H1 (cell line): ENCODE measurements around the gene RASGEF1C. TPM values are rescaled to one million over a fixed set of nuclear protein-coding genes. Genes with fewer than 3 reads are reported as not detected.

Experiments
- CTCF ChIA-PET: fragments of 300-600 bp; sonication (Branson Sonifier 250); formaldehyde crosslinking; loops from one replicate; lab custom pipeline; 2021; ENCODE audit not compliant: partially characterized antibody; lab: Charles Lee
- POLR2A ChIA-PET: fragments of 300-600 bp; sonication (Branson Sonifier 250); formaldehyde crosslinking; loops from one replicate; lab custom pipeline; 2021; ENCODE audit warnings: inconsistent platforms; ENCODE audit not compliant: partially characterized antibody; lab: Charles Lee
- DNase-seq, 2 experiments: peaks; one replicate each; pipeline versions ENCODE4 v3.0.0 to v3.0.0-alpha.2; 2010 to 2022; ENCODE audit warnings: low spot score in 2 of 2, low read depth in 1 of 2, mixed read lengths in 1 of 2
- FAIRE-seq: peaks from 2 replicates; lab custom pipeline; 2011; peaks lifted over from hg19 to GRCh38; lab: Jason Lieb, UNC
- H2AFZ ChIP-seq: 2 replicates; pipeline ENCODE4 v1.8.1; 2012; ENCODE audit warnings: low read length, inconsistent platforms
- H2AK5ac ChIP-seq: 2 replicates; pipeline ENCODE4 v1.6.1; 2013; ENCODE audit warnings: low read depth, low read length
- H2BK120ac ChIP-seq: replicated peaks from 2 replicates; pipeline ENCODE3; 2013; ENCODE audit warnings: low read depth, low read length, inconsistent platforms
- H2BK12ac ChIP-seq: 2 replicates; pipeline ENCODE4 v1.6.1; 2013; ENCODE audit warnings: low read depth, low read length
- H2BK15ac ChIP-seq: 2 replicates; pipeline ENCODE4 v1.6.1; 2013; ENCODE audit warnings: low read length
- H2BK20ac ChIP-seq: 2 replicates; pipeline ENCODE4 v1.6.1; 2013; ENCODE audit warnings: low read length
- H2BK5ac ChIP-seq: 2 replicates; pipeline ENCODE4 v1.6.1; 2013; ENCODE audit warnings: low read depth, low read length
- H3K14ac ChIP-seq: 2 replicates; pipeline ENCODE4 v1.6.1; 2013; ENCODE audit warnings: inconsistent platforms; ENCODE audit not compliant: insufficient read length
- H3K18ac ChIP-seq: 2 replicates; pipeline ENCODE4 v1.6.1; 2013; ENCODE audit warnings: low read length; ENCODE audit errors: extremely low read depth
- H3K23ac ChIP-seq: 2 replicates; pipeline ENCODE4 v1.6.1; 2013; ENCODE audit warnings: inconsistent platforms; ENCODE audit not compliant: insufficient read length
- H3K23me2 ChIP-seq: 2 replicates; pipeline ENCODE4 v1.6.1; 2013; ENCODE audit warnings: low read depth, low read length
- H3K27ac ChIP-seq: 2 replicates; pipeline ENCODE4 v1.6.1; 2011; ENCODE audit warnings: low read depth, low read length, inconsistent platforms
- H3K27me3 ChIP-seq, 4 experiments: replicated peaks in 1 of 4; 1 replicate in 1 of 4; 2 replicates in 3 of 4; pipeline versions ENCODE4 v1.6.1 to v1.8.1; 2011 to 2013; ENCODE audit warnings: low read length in 3 of 4, mild to moderate bottlenecking in 3 of 4, inconsistent platforms in 2 of 4, mixed read lengths in 2 of 4, moderate library complexity in 1 of 4; ENCODE audit not compliant: control insufficient read depth in 3 of 4, insufficient read depth in 3 of 4; ENCODE audit errors: extremely low read depth in 1 of 4
- H3K36me3 ChIP-seq, 4 experiments: 2 replicates each; pipeline versions ENCODE4 v1.6.1 to v1.8.1; 2011 to 2013; ENCODE audit warnings: mild to moderate bottlenecking in 4 of 4, low read length in 3 of 4, moderate library complexity in 2 of 4, control low read depth in 1 of 4, inconsistent platforms in 1 of 4; ENCODE audit not compliant: insufficient read depth in 4 of 4, control insufficient read depth in 2 of 4
- H3K4ac ChIP-seq: replicated peaks from 2 replicates; pipeline ENCODE3; 2013; ENCODE audit warnings: low read length, low read depth, mixed read lengths, inconsistent platforms; ENCODE audit not compliant: insufficient read length
- H3K4me1 ChIP-seq, 4 experiments: replicated peaks in 1 of 4; 1 replicate in 1 of 4; 2 replicates in 3 of 4; pipeline versions ENCODE4 v1.6.1 to v1.8.1; 2011 to 2013; ENCODE audit warnings: low read length in 3 of 4, inconsistent platforms in 2 of 4, mixed read lengths in 1 of 4; ENCODE audit not compliant: insufficient read depth in 4 of 4, control insufficient read depth in 3 of 4
- H3K4me2 ChIP-seq, 2 experiments: 2 replicates each; pipeline versions ENCODE4 v1.6.1 to v1.8.1; 2011 to 2013; ENCODE audit warnings: low read depth in 2 of 2, low read length in 2 of 2, control low read depth in 1 of 2, inconsistent platforms in 1 of 2, mild to moderate bottlenecking in 1 of 2; ENCODE audit not compliant: insufficient read depth in 1 of 2
- H3K4me3 ChIP-seq, 4 experiments: fragments of 200-600, 300-600 bp in 1 of 4; sonication (generic), shearing (Covaris generic), sonication (Bioruptor Twin) in 1 of 4; 2 replicates each; pipeline versions ENCODE4 v1.5.1 to v1.8.1; 2011 to 2016; ENCODE audit warnings: low read length in 4 of 4, low read depth in 3 of 4, control low read depth in 2 of 4, inconsistent platforms in 2 of 4, mild to moderate bottlenecking in 2 of 4, mixed read lengths in 1 of 4, moderate library complexity in 1 of 4; ENCODE audit not compliant: insufficient read depth in 2 of 4; ENCODE audit errors: extremely low read depth in 1 of 4
- H3K56ac ChIP-seq: replicated peaks from 2 replicates; pipeline ENCODE3; 2013; ENCODE audit warnings: low read depth, mild to moderate bottlenecking, mixed read lengths, low read length, inconsistent platforms; ENCODE audit not compliant: insufficient read length
- H3K79me1 ChIP-seq: 2 replicates; pipeline ENCODE4 v1.6.1; 2013; ENCODE audit warnings: low read depth, low read length, control low read depth
- H3K79me2 ChIP-seq, 2 experiments: 2 replicates each; pipeline versions ENCODE4 v1.6.1 to v1.8.1; 2012 to 2013; ENCODE audit warnings: low read length in 2 of 2, mild to moderate bottlenecking in 2 of 2, inconsistent platforms in 1 of 2; ENCODE audit not compliant: insufficient read depth in 2 of 2, control insufficient read depth in 1 of 2
- H3K9ac ChIP-seq, 4 experiments: replicated peaks in 1 of 4; 1 replicate in 1 of 4; 2 replicates in 3 of 4; pipeline versions ENCODE4 v1.6.1 to v1.8.1; 2011 to 2013; ENCODE audit warnings: low read depth in 3 of 4, low read length in 3 of 4, control low read depth in 2 of 4, mild to moderate bottlenecking in 2 of 4, moderate library complexity in 2 of 4, inconsistent platforms in 1 of 4; ENCODE audit errors: extremely low read depth in 1 of 4
- H3K9me3 ChIP-seq, 2 experiments: 2 replicates each; pipeline versions ENCODE4 v1.6.1 to v1.8.1; 2012 to 2013; ENCODE audit warnings: mild to moderate bottlenecking in 2 of 2, moderate library complexity in 2 of 2, control low read depth in 1 of 2, inconsistent platforms in 1 of 2, low read depth in 1 of 2, low read length in 1 of 2, mixed read lengths in 1 of 2; ENCODE audit not compliant: insufficient read depth in 2 of 2
- H4K20me1 ChIP-seq, 2 experiments: replicated peaks in 1 of 2; 2 replicates each; pipeline versions ENCODE3 to v1.8.1; 2011 to 2013; ENCODE audit warnings: inconsistent platforms in 2 of 2, low read length in 2 of 2, mild to moderate bottlenecking in 1 of 2; ENCODE audit not compliant: insufficient read depth in 2 of 2, control insufficient read depth in 1 of 2
- H4K5ac ChIP-seq: 2 replicates; pipeline ENCODE4 v1.6.1; 2013; ENCODE audit warnings: low read length, low read depth, mixed read lengths, inconsistent platforms; ENCODE audit not compliant: insufficient read length
- H4K8ac ChIP-seq: 2 replicates; pipeline ENCODE4 v1.8.0; 2013; ENCODE audit warnings: mild to moderate bottlenecking, moderate library complexity, low read length, inconsistent platforms; ENCODE audit not compliant: insufficient read depth; ENCODE audit errors: extremely low read depth
- H4K91ac ChIP-seq: replicated peaks from 2 replicates; pipeline ENCODE3; 2013; ENCODE audit warnings: low read length, mixed read lengths, inconsistent platforms; ENCODE audit not compliant: insufficient read length
- KDM4A ChIP-seq: IDR thresholded peaks from one replicate; pipeline ENCODE4 v1.7.1; 2012; ENCODE audit warnings: low read depth, mild to moderate bottlenecking, moderate library complexity, low read length, inconsistent platforms; ENCODE audit not compliant: severe bottlenecking
- RNF2 ChIP-seq: fragments of 200-900, 300-1000 bp; sonication (generic); IDR thresholded peaks from 2 replicates; pipeline ENCODE4 v1.7.1; 2016; ENCODE audit warnings: borderline replicate concordance, low read depth, mild to moderate bottlenecking, antibody characterized with exemption, low read length; ENCODE audit not compliant: poor library complexity, severe bottlenecking; ENCODE audit errors: missing control alignments
- SIN3A ChIP-seq, 2 experiments: IDR thresholded peaks in 1 of 2; conservative IDR thresholded peaks in 1 of 2; 2 replicates each; pipeline ENCODE4 v1.6.1; 2011 to 2012; ENCODE audit warnings: low read length in 2 of 2, improper control_type of control experiment in 1 of 2, low read depth in 1 of 2, mild to moderate bottlenecking in 1 of 2
- SIRT6 ChIP-seq: IDR thresholded peaks from one replicate; pipeline ENCODE4 v1.7.1; 2012; ENCODE audit warnings: low read length, inconsistent platforms
- SP1 ChIP-seq: IDR thresholded peaks from 2 replicates; pipeline ENCODE4 v1.6.1; 2011; ENCODE audit warnings: low read depth, low read length
- TAF1 ChIP-seq: IDR thresholded peaks from 2 replicates; pipeline ENCODE4 v1.6.1; 2011; ENCODE audit warnings: mild to moderate bottlenecking, low read depth, low read length
- TBP ChIP-seq: IDR thresholded peaks from 2 replicates; pipeline ENCODE4 v1.6.1; 2011; ENCODE audit warnings: low read depth, low read length, improper control_type of control experiment
- TCF12 ChIP-seq: IDR thresholded peaks from 2 replicates; pipeline ENCODE4 v1.6.1; 2011; ENCODE audit warnings: low read depth, mild to moderate bottlenecking, low read length
- WGBS, 2 experiments: shearing (Covaris generic) in 1 of 2; methylation state at CpG; one replicate each; pipeline versions ENCODE4 v1.1.6 to v1.1.7; 2013 to 2015; ENCODE audit warnings: low lambda C conversion rate in 2 of 2, mixed read lengths in 2 of 2, inconsistent platforms in 1 of 2, low coverage in 1 of 2, missing lambda C conversion rate in 1 of 2; ENCODE audit not compliant: insufficient replicate concordance in 2 of 2, insufficient coverage in 1 of 2, insufficient read length in 1 of 2; ENCODE audit errors: extremely low coverage in 1 of 2, missing lambda C conversion rate in 1 of 2; 5-methylcytosine and 5-hydroxymethylcytosine counted together
- polyA plus RNA-seq, 7 experiments: library from polyadenylated mRNA; depleted of rRNA in 3 of 7; stranded (reverse) in 5 of 7; unstranded in 2 of 7; fragments of >200 nt in 5 of 7; fragments of 200-250 nt in 2 of 7; gene quantifications; 1 replicate in 5 of 7; 2 replicates in 1 of 7; 4 replicates in 1 of 7; pipeline versions ENCODE4 v1.2.1 to v1.2.3, GENCODE V29; 2011 to 2013; ENCODE audit warnings: missing spikeins in 2 of 7, mixed read lengths in 2 of 7
- total RNA-seq: library from RNA; stranded (reverse); fragmentation: NEBNext Ultra II Directional; extraction: Animal tissue kit (Norgen Biotek cat#: 25700); gene quantifications from 2 replicates; pipeline ENCODE4 v1.2.1, GENCODE V29; 2021
- TF ChIP-seq, protein P1 (sequence below): IDR thresholded peaks from 2 replicates; pipeline ENCODE4 v1.6.1; 2012; ENCODE audit warnings: inconsistent platforms

Gene RASGEF1C
- total and polyA plus RNA-seq, 2 of the 8 experiments (the other 6 are each of a cell fraction or from before 2014, with no cell fraction given) = 0.26 to 0.61 TPM

DNA sequence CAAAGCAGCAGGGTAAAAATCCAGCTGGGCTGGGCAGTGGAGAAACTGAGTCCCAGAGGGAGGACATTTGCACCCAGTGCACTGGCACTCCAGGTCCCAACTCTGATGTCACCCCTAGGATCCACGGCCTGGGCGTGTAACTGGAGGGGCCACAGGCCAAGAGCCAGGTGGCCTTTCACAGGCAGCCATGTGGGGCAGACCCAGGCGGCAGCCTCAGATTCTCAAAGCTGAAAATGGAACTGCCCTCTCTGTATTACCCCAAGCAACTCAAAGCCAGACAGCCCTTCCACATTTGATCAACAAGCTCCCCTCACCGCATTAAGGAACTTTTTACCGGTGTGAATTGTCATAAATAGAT lies 46.7 kb downstream of the RASGEF1C start:
- Histone ChIP-seq H2AFZ (no peak overlapping the region), H3K14ac (no peak overlapping the region), H3K79me1 (no peaks in the 10 kb centered on the region), H2BK120ac (no peak overlapping the region), H3K9ac (no peak overlapping the region), H4K5ac (no peak overlapping the region), H3K56ac (no peak overlapping the region), H4K8ac (no peak overlapping the region), H2BK15ac (no peak overlapping the region), H2AK5ac (no peak overlapping the region), H2BK20ac (no peak overlapping the region), H3K27ac (no peak overlapping the region), H2BK12ac (no peak overlapping the region), H3K4ac (no peak overlapping the region), H3K79me2 (no peaks in the 10 kb centered on the region), H3K4me3 (no peak overlapping the region), H3K9me3 (no peaks in the 10 kb centered on the region), H2BK5ac (no peak overlapping the region), H3K36me3 (no peaks in the 10 kb centered on the region), H3K4me2 (no peak overlapping the region), H3K27me3 (no peaks in the 10 kb centered on the region), H4K20me1 (no peaks in the 10 kb centered on the region), H3K18ac (no peak overlapping the region), H3K23me2 (no peaks in the 10 kb centered on the region), H3K4me1 (no peaks in the 10 kb centered on the region; a peak in 1 of 7 replicates), H4K91ac (no peak overlapping the region), H3K23ac (no peak overlapping the region)
- no peak for TF ChIP-seq TCF12
- no peak for TF ChIP-seq SIRT6
- TF ChIP-seq SIN3A (conservative IDR thresholded peaks at IDR 0.05 in 1 of 2, IDR thresholded peaks at IDR 0.05 in 1 of 2; ENCODE audit: low read depth in 1 of 2, low read length in 2 of 2) = no peak
- no peak for TF ChIP-seq RNF2
- no peak for TF ChIP-seq TBP
- no peak for TF ChIP-seq SP1
- TF ChIP-seq TAF1 = no peak
- TF ChIP-seq, protein P1, sequence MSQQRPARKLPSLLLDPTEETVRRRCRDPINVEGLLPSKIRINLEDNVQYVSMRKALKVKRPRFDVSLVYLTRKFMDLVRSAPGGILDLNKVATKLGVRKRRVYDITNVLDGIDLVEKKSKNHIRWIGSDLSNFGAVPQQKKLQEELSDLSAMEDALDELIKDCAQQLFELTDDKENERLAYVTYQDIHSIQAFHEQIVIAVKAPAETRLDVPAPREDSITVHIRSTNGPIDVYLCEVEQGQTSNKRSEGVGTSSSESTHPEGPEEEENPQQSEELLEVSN = no peak
- TF ChIP-seq KDM4A = no peak
- ChIA-PET CTCF (interaction anchor here (1.0 to 1.9 kb wide), 5 partner anchors 9 to 48 kb away, joined by 3 to 5 read pairs (median 3); no protein-coding TSS in a partner anchor), POLR2A (no interaction called here)
- WGBS, 2 experiments = 89% methylated on average over 5 of the region's 5 CpGs; no CpG with 5 or more reads in 1 of the 2 experiments
- no peak for DNase-seq
- no peak for FAIRE-seq
